GM21381 (cell line): ENCODE results near the gene SYT7.
A peak's percentile ranks its signal among the peaks of the same experiment; 100 is the strongest.
"Not testable (repeated sequence)": the region's sequence is repeated elsewhere in the genome, so short reads cannot be mapped to it uniquely, and the experiment has no call there.

Experiments
- ATAC-seq: cut with Tn5 transposase; IDR thresholded peaks from one replicate; pipeline ENCODE4 v1.9.1; 2021; ENCODE audit warnings: mild to moderate bottlenecking, moderate library complexity; ENCODE audit not compliant: unreplicated experiment

Gene SYT7

GRCh38 chr11:61581030-61581928 lies at the start of gene SYT7:
TSS of gene SYT7 (minus strand) at chr11:61581076. CDS start at chr11:61580820, 256 bp downstream.
- ATAC-seq = peak; percentile 75

- ATAC-seq = no peak
These were observed 49.2 kb upstream of the SYT7 start for GRCh38 chr11:61630089-61630488.

GRCh38 chr11:61629082-61629833 lies 48.4 kb upstream of the SYT7 start:
- ATAC-seq = no peak

- ATAC-seq = no peak
These were observed 47.7 kb upstream of the SYT7 start for GRCh38 chr11:61628662-61628970.

- ATAC-seq = no peak
These were observed 47.2 kb upstream of the SYT7 start for GRCh38 chr11:61627850-61628661.

- no peak for ATAC-seq
These were observed 45.9 kb upstream of the SYT7 start for GRCh38 chr11:61626580-61627380.

- ATAC-seq = no peak
These were observed 44.6 kb upstream of the SYT7 start for GRCh38 chr11:61625525-61625924.

- ATAC-seq = no peak
These were observed 41.2 kb upstream of the SYT7 start for GRCh38 chr11:61621917-61622585.

- no peak for ATAC-seq
These were observed 38.8 kb upstream of the SYT7 start for GRCh38 chr11:61619471-61620226.

- ATAC-seq = no peak
These were observed 38.1 kb upstream of the SYT7 start for GRCh38 chr11:61618978-61619377.

GRCh38 chr11:61617515-61617914 lies 36.6 kb upstream of the SYT7 start:
- ATAC-seq = no peak

GRCh38 chr11:61616434-61616833 lies 35.6 kb upstream of the SYT7 start:
- ATAC-seq = no peak

- ATAC-seq = not testable (repeated sequence)
These were observed 33.9 kb upstream of the SYT7 start for GRCh38 chr11:61614782-61615181.

GRCh38 chr11:61613870-61614269 lies 33.0 kb upstream of the SYT7 start:
- no peak for ATAC-seq

GRCh38 chr11:61613051-61613450 lies 32.2 kb upstream of the SYT7 start:
- ATAC-seq = no peak

GRCh38 chr11:61611309-61611708 lies 30.4 kb upstream of the SYT7 start:
- ATAC-seq = no peak

GRCh38 chr11:61610905-61611304 lies 30.0 kb upstream of the SYT7 start:
- ATAC-seq = no peak

GRCh38 chr11:61609980-61610366 lies 29.1 kb upstream of the SYT7 start:
- no peak for ATAC-seq
